ENCODE data around the gene ATP2C1.

Gene ATP2C1

DNA sequence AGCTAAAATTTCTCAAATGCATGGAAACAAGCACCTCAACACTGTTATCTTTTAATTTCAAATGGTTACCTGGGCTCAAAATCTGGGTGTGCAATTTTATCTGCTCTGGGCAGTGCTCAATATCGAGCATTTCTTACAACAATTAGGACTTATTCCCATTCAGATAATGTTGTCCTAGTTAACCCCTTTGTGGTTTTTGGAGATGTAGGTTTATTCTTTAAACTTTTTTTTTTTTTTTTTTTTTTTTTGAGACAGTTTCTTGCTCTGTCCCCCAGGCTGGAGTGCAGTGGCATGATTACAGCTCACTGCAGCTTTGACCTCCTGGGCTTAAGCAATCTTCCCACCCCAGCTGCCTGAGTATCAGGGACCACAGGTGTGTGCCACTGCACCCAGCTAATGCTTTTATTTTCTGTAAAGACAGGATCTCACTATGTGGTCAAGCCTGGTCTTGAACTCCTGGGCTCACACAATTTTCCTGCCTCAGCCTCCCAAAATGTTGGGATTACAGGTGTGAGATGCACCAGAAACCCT lies 4.4 kb upstream of the ATP2C1 start:
- no peak for TF ChIP-seq EZH2phosphoT487 (IDR thresholded peaks at IDR 0.05; ENCODE audit: borderline replicate concordance)
- TF ChIP-seq, protein P1, sequence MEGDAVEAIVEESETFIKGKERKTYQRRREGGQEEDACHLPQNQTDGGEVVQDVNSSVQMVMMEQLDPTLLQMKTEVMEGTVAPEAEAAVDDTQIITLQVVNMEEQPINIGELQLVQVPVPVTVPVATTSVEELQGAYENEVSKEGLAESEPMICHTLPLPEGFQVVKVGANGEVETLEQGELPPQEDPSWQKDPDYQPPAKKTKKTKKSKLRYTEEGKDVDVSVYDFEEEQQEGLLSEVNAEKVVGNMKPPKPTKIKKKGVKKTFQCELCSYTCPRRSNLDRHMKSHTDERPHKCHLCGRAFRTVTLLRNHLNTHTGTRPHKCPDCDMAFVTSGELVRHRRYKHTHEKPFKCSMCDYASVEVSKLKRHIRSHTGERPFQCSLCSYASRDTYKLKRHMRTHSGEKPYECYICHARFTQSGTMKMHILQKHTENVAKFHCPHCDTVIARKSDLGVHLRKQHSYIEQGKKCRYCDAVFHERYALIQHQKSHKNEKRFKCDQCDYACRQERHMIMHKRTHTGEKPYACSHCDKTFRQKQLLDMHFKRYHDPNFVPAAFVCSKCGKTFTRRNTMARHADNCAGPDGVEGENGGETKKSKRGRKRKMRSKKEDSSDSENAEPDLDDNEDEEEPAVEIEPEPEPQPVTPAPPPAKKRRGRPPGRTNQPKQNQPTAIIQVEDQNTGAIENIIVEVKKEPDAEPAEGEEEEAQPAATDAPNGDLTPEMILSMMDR (conservative IDR thresholded peaks at IDR 0.05; ENCODE audit: low read length) = no peak
- no peaks in the 10 kb centered on the region for H3K9me3 ChIP-seq (ENCODE audit: insufficient read depth, low read depth, low read length)
- H3K9ac ChIP-seq (ENCODE audit: low read depth, low read length, poor library complexity, severe bottlenecking) = no peak overlapping the region
- peaks cover 96% of the 10 kb centered on the region for H3K79me2 ChIP-seq (ENCODE audit: insufficient read depth, low read length)
- peaks cover 9% of the 10 kb centered on the region for H3K4me1 ChIP-seq (ENCODE audit: insufficient read depth, low read length, poor library complexity, severe bottlenecking)
- no peak overlapping the region for H3K4me3 ChIP-seq (ENCODE audit: low read length, poor library complexity, severe bottlenecking)
- no peaks in the 10 kb centered on the region for H3F3A ChIP-seq (ENCODE audit: low read depth)
- peaks cover 11% of the 10 kb centered on the region for H4K20me1 ChIP-seq (ENCODE audit: insufficient read depth, low read length, poor library complexity, severe bottlenecking)
- H3K9me2 ChIP-seq (replicated peaks; ENCODE audit: low read depth, low read length) = no peaks in the 10 kb centered on the region
- no peak overlapping the region for H2AFZ ChIP-seq (ENCODE audit: low read length)
- no peaks in the 10 kb centered on the region for H3K27me3 ChIP-seq (ENCODE audit: insufficient read depth, low read length, poor library complexity, severe bottlenecking)
- H3K36me3 ChIP-seq (ENCODE audit: insufficient read depth, low read length) = no peaks in the 10 kb centered on the region; the same call in 1 of the 2 replicates
- H3K4me2 ChIP-seq (ENCODE audit: low read depth, low read length, poor library complexity, severe bottlenecking) = no peak overlapping the region

DNA sequence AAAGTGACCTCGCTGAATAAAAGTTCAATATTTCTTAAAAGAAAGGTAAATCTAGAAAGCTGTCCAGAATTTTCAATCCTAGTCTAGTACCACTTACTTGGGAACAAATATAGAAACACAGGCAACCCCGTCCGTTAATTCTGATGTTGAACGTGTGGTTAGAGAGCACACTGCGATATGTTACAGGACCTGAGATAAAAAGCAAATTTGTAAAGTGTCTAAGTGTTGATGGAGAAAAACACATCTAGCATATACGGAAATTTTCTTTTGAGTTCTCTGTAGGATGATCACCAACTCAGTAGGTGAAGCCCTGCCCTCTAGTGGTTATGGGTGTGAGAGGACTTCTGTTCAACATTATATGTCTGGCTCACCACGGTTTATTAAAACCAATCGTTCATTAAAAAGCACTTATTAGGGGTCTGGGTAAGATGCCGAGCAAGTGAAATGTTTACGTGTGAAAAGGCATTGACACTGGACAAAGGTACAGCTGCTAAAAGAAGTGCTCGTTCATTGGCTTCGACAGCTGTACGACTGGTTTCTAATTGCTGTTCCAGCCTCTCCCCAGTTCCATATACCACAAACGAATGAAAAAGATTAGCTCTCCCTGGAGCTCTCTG lies 1.0 kb upstream of the ATP2C1 start:
- H3K79me2 ChIP-seq (ENCODE audit: insufficient read depth, low read length) = peaks cover 96% of the 10 kb centered on the region
- no peak for TF ChIP-seq EZH2phosphoT487 (IDR thresholded peaks at IDR 0.05; ENCODE audit: borderline replicate concordance)
- TF ChIP-seq, protein P1 (conservative IDR thresholded peaks at IDR 0.05; ENCODE audit: low read length) = peak; percentile 93

DNA sequence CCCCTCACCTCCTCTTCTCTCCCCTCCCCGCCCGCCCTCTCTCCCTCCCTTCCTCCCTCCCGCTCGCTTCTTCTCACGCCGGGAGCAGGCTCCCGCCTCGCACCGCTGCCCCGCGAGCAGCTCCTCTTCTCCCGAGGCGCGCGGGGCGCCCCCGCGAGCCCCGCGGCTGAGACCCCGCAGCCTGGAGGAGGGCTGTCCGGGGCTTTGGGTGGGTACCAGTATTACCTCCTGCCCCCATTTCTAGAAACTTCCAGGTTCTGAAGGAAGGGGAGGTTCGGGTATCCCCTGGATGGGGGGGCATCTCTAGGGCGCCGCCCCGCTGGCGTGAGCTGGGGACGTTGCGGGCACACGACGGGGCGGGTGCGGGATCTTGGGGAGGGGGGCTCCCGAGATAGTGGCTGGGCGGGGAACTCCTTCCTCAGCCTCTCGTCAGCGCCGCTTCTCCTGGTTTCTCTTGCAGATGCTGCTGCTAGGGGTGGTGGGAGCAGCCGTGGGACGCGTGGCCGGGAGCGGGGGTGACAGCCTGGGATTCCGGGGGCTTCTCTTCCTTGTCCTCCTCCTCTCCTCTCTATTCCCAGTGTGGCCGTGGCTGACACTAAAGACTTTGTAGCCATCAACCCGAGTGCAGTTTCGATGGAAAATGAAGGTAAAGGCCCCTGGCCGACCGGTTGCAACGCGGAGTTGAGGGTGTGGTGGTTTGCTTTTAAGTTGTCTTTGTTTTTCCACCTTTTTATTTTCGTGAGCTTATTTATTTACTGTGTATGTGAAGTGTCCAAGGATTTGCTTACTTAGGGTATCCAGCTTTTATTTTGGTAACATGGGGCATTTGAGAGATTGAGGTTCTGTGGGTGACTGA lies 474 bp downstream of the ATP2C1 start:
- Histone ChIP-seq H3K9me2 (replicated peaks; ENCODE audit: low read depth, low read length) (no peaks in the 10 kb centered on the region), H3K9ac (ENCODE audit: low read depth, low read length, poor library complexity, severe bottlenecking) (peak overlapping the region; percentile 90), H3K27me3 (ENCODE audit: insufficient read depth, low read length, poor library complexity, severe bottlenecking) (no peaks in the 10 kb centered on the region), H3K36me3 (ENCODE audit: insufficient read depth, low read length) (no peaks in the 10 kb centered on the region), H4K20me1 (ENCODE audit: insufficient read depth, low read length, poor library complexity, severe bottlenecking) (peaks cover 54% of the 10 kb centered on the region), H3K4me2 (ENCODE audit: low read depth, low read length, poor library complexity, severe bottlenecking) (peak overlapping the region; percentile 87), H2AFZ (ENCODE audit: low read length) (peak overlapping the region; percentile 70), H3K4me1 (ENCODE audit: insufficient read depth, low read length, poor library complexity, severe bottlenecking) (peaks cover 57% of the 10 kb centered on the region), H3K4me3 (ENCODE audit: low read length, poor library complexity, severe bottlenecking) (peak overlapping the region; percentile 92), H3K9me3 (ENCODE audit: insufficient read depth, low read depth, low read length) (no peaks in the 10 kb centered on the region), H3F3A (ENCODE audit: low read depth) (no peaks in the 10 kb centered on the region), H3K79me2 (ENCODE audit: insufficient read depth, low read length) (peaks cover 96% of the 10 kb centered on the region)
- TF ChIP-seq EZH2phosphoT487 (IDR thresholded peaks at IDR 0.05; ENCODE audit: borderline replicate concordance) = no peak
- TF ChIP-seq, protein P1 (conservative IDR thresholded peaks at IDR 0.05; ENCODE audit: low read length) = no peak

More for the DNA sequence above, 1.0 kb upstream of the ATP2C1 start:
- Histone ChIP-seq H3K4me1 (ENCODE audit: insufficient read depth, low read length, poor library complexity, severe bottlenecking) (peaks cover 42% of the 10 kb centered on the region), H3K9me2 (replicated peaks; ENCODE audit: low read depth, low read length) (no peaks in the 10 kb centered on the region), H3K4me3 (ENCODE audit: low read length, poor library complexity, severe bottlenecking) (peak overlapping the region; percentile 92), H3K4me2 (ENCODE audit: low read depth, low read length, poor library complexity, severe bottlenecking) (peak overlapping the region; percentile 85), H4K20me1 (ENCODE audit: insufficient read depth, low read length, poor library complexity, severe bottlenecking) (peaks cover 39% of the 10 kb centered on the region), H3K36me3 (ENCODE audit: insufficient read depth, low read length) (no peaks in the 10 kb centered on the region), H3K9me3 (ENCODE audit: insufficient read depth, low read depth, low read length) (no peaks in the 10 kb centered on the region), H2AFZ (ENCODE audit: low read length) (peak overlapping the region; percentile 87), H3F3A (ENCODE audit: low read depth) (no peaks in the 10 kb centered on the region), H3K27me3 (ENCODE audit: insufficient read depth, low read length, poor library complexity, severe bottlenecking) (no peaks in the 10 kb centered on the region), H3K9ac (ENCODE audit: low read depth, low read length, poor library complexity, severe bottlenecking) (peak overlapping the region; percentile 90)
